GM21447 (cell line): ENCODE results near the gene ZNF45.
A peak's percentile ranks its signal among the peaks of the same experiment; 100 is the strongest.
"Not testable (repeated sequence)": the region's sequence is repeated elsewhere in the genome, so short reads cannot be mapped to it uniquely, and the experiment has no call there.

Experiments used
- ATAC-seq: cut with Tn5 transposase; IDR thresholded peaks from one replicate; pipeline ENCODE4 v1.9.1; 2021; ENCODE audit not compliant: unreplicated experiment

ZNF45 gene

DNA sequence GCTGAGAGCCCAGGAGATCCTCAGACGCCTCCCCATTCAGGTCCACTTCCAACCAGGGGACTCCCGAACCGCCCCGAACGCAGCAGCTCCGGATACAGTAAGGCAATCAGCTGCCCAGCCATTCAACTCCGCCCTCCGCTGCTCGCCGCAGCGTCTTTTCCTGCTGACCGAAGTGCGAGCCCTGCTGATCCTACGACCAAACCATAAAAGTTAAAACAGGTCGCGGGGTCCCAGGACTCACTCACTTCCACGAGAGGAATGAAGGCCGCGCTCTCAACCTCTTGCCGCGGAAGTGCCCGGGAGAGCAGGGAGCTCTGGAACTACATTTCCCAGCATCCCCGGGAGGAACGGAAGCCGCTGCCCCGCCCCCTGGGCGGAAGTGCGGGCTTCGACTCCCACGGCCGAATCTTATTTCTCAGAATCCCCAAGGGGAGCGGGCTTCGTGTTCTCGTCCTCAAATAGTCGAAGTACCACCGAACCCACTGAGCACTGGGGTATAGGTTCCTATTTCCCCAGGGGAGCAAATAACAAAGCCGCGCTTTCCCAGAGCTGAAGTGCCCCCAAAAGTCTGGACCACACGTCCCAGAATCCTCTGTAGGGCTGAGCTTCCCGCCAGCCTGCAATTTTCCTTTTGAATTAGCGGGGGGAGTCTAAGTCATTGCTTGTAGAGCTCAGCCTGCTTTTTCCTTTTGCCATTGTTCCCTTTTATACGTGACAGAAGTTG lies at the start of gene ZNF45:
ZNF45 (minus strand) TSS at position 298 of the 724 bp plus-strand sequence. CDS start 13,097 bp downstream, outside the sequence.
- peak; percentile 89 for ATAC-seq

GRCh38 chr19:43984687-43985000 lies 49.6 kb upstream of the ZNF45 start:
- ATAC-seq: no peak

- ATAC-seq: peak; percentile 90
These were observed 49.0 kb upstream of the ZNF45 start, which contains the start of gene ZNF155 for GRCh38 chr19:43983912-43984686. Gene ZNF155, plus strand, starts transcription at chr19:43984188. Its CDS starts 4,356 bp downstream, at chr19:43988544.

DNA sequence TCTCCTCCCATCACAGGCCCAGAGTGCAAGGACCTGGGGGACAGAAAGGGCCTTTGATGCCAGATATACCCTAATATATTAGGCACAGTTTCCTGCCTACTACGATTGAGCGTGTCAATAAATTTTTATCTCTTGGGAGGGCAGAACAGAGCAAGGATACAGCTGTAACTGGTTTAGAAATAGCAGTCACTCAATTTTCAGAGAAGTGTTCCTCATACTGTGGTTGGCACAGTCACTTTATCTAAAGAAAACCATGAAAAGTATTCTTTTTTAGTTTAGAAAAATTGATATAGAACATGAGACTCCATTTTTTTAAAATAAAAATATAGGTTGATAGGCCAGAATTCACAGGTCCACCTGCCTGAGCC lies 48.4 kb upstream of the ZNF45 start:
- no peak for ATAC-seq

DNA sequence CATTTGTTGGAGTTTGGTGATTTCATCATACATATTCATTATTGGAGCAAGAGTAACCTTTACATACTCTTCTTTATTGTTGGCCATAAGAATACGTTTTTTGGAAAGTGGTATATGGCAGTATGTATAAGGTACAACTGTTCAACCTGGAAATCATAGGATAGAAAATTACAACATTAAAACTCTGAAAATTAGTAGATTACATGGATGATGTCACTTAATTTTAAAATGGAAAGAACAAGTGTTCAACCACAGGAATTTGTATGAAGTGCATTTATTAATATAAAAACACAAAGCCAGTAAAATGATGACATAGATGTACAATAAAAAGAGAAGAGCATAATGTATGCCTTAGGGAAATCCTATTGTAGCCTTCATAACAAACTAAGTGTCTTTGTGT lies 41.6 kb upstream of the ZNF45 start:
- ATAC-seq: no peak

- ATAC-seq: no peak
These were observed 31.1 kb upstream of the ZNF45 start for GRCh38 chr19:43966079-43966694.

DNA sequence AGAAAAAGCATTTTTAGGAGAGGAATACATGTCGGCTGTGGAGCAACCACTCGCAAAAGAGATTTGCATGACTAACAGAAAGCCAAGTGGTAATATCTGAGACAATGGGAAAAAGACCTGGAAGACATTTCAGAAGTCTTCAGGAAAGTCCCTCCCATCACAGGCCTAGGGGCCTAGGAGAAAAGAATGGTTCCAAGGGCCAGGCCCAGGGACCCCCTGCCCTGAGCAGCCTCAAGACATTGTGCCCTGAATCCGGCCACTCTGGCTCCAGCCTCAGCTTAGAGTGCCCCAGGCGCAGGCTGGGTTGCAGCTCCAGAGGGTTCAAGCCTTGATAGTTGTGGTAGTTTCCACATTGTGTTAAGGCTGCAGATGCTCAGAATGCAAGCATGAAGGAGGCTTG lies 25.3 kb upstream of the ZNF45 start:
- no peak for ATAC-seq

GRCh38 chr19:43957891-43958290 lies 22.8 kb upstream of the ZNF45 start:
- no peak for ATAC-seq

- ATAC-seq: no peak
These were observed 21.7 kb upstream of the ZNF45 start for GRCh38 chr19:43956827-43957226.

DNA sequence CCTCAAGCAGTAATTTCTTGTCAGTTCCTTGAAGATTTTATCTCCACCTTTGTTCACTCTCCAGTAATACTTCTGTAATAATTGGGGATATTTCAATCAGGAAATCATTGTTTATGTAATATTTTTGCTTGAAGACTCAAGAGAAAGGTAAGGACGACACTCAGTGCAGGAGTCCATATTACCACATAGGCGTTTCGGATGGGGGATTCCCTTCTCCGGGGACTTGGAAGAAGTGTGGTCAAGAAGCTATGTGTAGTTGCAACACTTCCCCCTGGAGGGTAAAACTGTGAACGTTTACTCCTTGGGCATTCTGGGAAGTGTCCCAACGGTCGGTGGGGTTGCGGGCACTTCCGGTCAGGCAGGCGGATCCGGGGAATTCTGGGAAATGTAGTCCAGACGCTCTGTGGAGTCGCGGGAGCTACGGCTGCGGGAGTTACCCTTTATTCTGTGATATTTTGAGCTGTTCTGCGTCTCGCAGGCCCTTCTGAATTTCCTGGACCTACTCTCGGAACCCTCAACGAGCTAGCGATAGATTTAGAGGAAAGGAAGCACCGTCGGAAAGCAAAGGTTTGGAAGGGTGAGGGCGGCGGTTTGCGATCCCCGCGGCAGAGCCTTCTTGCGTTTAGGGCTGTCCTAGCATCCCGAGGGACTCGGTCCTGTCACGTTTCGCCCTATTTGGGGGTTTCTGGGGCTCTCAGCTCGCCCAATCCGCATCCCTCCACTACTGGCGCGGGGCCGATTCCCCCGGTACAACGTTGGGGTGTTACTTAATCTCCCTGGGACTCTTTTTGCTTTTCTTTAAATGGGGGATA lies 16.0 kb upstream of the ZNF45 start, which contains the start of gene ZNF221:
ZNF221 (plus strand) TSS at position 395 of the 812 bp plus-strand sequence. CDS start 11,499 bp downstream, outside the sequence.
- peak; percentile 87 for ATAC-seq

GRCh38 chr19:43949803-43950202 lies 14.7 kb upstream of the ZNF45 start:
- ATAC-seq: not testable (repeated sequence)

DNA sequence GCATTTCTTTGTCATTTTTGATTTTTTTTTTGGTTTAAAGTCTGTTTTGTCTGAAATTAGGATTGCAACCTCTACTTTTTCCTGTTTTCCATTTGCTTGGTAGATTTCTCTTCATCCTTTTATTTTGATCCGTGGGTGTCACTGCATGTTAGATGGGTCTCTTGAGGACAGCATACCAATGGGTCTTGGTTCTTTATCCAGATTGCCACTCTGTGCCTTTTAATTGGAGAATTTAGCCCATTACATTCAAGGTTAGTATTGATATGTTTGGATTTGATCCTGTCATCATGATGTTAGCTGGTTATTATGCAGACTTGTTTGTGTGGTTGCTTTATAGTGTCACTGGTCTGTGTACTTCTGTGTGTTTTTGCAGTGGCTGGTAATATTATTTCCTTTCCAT lies 12.3 kb upstream of the ZNF45 start:
- ATAC-seq: not testable (repeated sequence)

- no peak for ATAC-seq
These were observed 6.1 kb upstream of the ZNF45 start for GRCh38 chr19:43941209-43941608.

GRCh38 chr19:43940719-43941118 lies 5.6 kb upstream of the ZNF45 start:
- no peak for ATAC-seq

DNA sequence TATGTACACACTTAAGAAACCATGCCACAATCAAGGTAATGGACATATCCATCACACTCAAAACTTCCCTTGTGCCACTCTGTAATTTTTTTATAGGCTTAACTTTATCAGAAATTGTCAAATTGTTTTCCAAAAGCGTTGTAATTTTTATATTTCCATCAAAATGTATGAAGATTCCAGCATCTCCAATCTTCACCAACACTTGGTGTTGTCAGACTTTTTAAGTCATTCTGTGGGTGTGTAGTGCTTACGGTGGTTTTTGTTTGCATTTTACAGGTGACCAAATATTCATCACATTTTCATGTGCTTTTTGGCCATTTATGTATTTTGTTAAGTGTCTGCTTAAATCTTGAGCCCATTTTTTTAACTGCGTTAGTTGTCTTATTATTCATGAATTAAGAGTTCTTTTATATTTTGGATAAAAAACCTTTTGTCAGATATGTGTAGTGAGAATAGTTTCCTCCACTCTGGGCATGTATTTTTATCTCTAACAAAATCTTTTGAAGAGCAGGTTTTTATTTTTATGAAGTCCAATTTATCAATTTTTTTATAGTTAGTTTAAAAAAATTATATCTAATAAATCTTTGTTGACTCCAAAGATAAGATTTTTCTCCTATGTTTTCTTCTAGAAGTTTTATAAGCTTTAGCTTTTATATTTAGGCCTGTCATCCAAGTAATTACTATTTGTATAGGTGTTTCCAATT lies 4.6 kb upstream of the ZNF45 start:
- no peak for ATAC-seq

DNA sequence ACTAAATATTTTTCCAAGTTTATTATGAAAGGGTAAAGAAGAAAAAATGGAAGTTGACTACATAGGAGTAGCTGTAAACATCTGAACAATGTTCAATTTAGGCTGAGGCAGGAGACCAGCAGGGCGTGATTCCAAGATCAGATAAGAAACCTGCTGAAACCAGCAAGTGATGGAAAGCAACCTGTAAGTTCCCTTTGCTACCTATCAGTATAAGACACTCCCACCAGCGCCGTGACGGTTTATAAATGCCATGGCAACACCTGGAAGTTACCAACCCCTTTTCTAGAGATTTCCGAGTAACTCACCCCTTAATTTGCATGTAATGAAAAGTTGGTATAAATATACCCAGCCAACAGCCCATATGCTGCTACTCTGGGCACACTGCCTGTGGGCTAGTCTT lies 1.1 kb upstream of the ZNF45 start:
- ATAC-seq: no peak

GRCh38 chr19:43934055-43934984 lies 762 bp downstream of the ZNF45 start:
- ATAC-seq: no peak

GRCh38 chr19:43928820-43929219 lies 6.3 kb downstream of the ZNF45 start:
- no peak for ATAC-seq

- no peak for ATAC-seq
These were observed 11.2 kb downstream of the ZNF45 start for GRCh38 chr19:43923875-43924274.
